Measurements from ENCODE around the gene LENG9. TPM values are rescaled to one million over a fixed set of nuclear protein-coding genes. Genes with fewer than 3 reads are reported as not detected.
A peak's percentile ranks its signal among the peaks of the same experiment; 100 is the strongest.
"Not testable (repeated sequence)": the region's sequence is repeated elsewhere in the genome, so short reads cannot be mapped to it uniquely, and the experiment has no call there.

The LENG9 gene
- total and polyA plus RNA-seq, 10 donors, result 1.7 to 8.3 (median 4.9) TPM

GRCh38 chr19:54470991-54471782, 7.6 kb upstream of the LENG9 start:
- Histone ChIP-seq H3K4me3 (peak overlapping the region in 7 of 8 donors; percentile 1 to 64 (median 20)), H3K4me1 (peaks cover 15 to 39% (median 34%) of the 10 kb centered on the region in 6 donors), H3K27ac (peak overlapping the region; percentile 10 to 79 (median 57)), H3K36me3 (no peaks in the 10 kb centered on the region), H3K27me3 (replicated peaks in 1 of 7) (peaks cover 0 to 67% (median 10%) of the 10 kb centered on the region in 7 donors), H3K9me3 (no peaks in the 10 kb centered on the region)
- TF ChIP-seq, protein P1, sequence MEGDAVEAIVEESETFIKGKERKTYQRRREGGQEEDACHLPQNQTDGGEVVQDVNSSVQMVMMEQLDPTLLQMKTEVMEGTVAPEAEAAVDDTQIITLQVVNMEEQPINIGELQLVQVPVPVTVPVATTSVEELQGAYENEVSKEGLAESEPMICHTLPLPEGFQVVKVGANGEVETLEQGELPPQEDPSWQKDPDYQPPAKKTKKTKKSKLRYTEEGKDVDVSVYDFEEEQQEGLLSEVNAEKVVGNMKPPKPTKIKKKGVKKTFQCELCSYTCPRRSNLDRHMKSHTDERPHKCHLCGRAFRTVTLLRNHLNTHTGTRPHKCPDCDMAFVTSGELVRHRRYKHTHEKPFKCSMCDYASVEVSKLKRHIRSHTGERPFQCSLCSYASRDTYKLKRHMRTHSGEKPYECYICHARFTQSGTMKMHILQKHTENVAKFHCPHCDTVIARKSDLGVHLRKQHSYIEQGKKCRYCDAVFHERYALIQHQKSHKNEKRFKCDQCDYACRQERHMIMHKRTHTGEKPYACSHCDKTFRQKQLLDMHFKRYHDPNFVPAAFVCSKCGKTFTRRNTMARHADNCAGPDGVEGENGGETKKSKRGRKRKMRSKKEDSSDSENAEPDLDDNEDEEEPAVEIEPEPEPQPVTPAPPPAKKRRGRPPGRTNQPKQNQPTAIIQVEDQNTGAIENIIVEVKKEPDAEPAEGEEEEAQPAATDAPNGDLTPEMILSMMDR (IDR thresholded peaks at IDR 0.05 in 8 of 11, conservative IDR thresholded peaks at IDR 0.05 in 3 of 11), result no peak
- TF ChIP-seq POLR2A (IDR thresholded peaks at IDR 0.05) (no peak), POLR2AphosphoS5 (IDR thresholded peaks at IDR 0.05) (peak in 2 of 3 donors; percentile 48 to 60)
- peak; percentile 73 for DNase-seq
- WGBS, 5 donors, result 2 to 5% (median 2%) methylated on average over 28 to 60 of the region's 60 CpGs
- intact Hi-C loops (cut with DNase I; ENCODE audit: low total_unique reads), result no loop called here

DNA sequence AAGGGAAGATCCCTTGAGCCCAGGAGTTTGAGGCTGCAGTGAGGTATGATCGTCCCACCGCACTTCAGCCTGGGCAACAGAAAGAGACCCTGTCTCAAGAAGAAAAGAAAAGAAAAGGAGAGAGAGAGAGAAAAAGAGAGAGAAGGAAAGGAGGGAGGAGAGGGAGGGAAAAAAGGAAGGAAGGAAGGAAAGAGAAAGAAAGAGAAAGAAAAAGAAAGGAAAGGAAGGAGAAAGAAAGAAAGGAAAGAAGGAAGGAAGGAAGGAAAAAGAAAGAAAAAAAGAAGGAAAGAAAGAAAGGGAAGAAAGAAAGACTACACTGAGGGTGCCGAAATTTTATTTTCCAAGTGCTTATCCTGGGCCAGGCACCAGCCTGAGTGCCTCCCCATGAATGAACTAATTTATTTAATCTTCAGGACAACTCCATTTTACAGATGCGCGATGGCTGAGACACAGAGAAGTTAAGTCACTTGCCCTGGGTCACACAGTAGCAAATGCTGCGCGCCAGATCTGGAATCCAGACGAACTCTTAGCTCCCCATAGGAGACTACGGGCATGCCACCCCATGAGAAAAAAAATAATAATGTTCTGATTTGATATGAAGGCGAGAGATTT, 6.8 kb upstream of the LENG9 start:
- Histone ChIP-seq H3K4me3 (peak overlapping the region in 3 of 8 donors; percentile 31 to 64 (median 41)), H3K9me3 (no peaks in the 10 kb centered on the region), H3K27ac (peak overlapping the region in 4 of 8 donors; percentile 46 to 79 (median 72)), H3K4me1 (peaks cover 15 to 39% (median 34%) of the 10 kb centered on the region in 6 donors), H3K27me3 (replicated peaks in 1 of 7) (peaks cover 0 to 64% (median 10%) of the 10 kb centered on the region in 7 donors), H3K36me3 (no peaks in the 10 kb centered on the region)
- intact Hi-C loops (cut with DNase I; ENCODE audit: low total_unique reads), result no loop called here
- no peak for DNase-seq
- WGBS, 5 donors, result 77 to 83% (median 80%) methylated on average over 10 of the region's 10 CpGs
- TF ChIP-seq POLR2A (IDR thresholded peaks at IDR 0.05), result no peak

- TF ChIP-seq POLR2A (IDR thresholded peaks at IDR 0.05), result no peak
- no peak for TF ChIP-seq POLR2AphosphoS5 (IDR thresholded peaks at IDR 0.05)
- TF ChIP-seq, protein P1 (IDR thresholded peaks at IDR 0.05 in 8 of 11, conservative IDR thresholded peaks at IDR 0.05 in 3 of 11), result no peak
- WGBS, 5 donors, result 56 to 70% (median 65%) methylated on average over 8 of the region's 8 CpGs
- Histone ChIP-seq H3K9me3 (no peaks in the 10 kb centered on the region), H3K4me3 (no peak overlapping the region), H3K27me3 (replicated peaks in 1 of 7) (peaks cover 0 to 59% (median 10%) of the 10 kb centered on the region in 7 donors), H3K27ac (peak overlapping the region in 3 of 8 donors; percentile 2 to 43 (median 27)), H3K4me1 (peaks cover 15 to 45% (median 36%) of the 10 kb centered on the region in 6 donors), H3K36me3 (no peaks in the 10 kb centered on the region)
- intact Hi-C loops (cut with DNase I; ENCODE audit: low total_unique reads), result no loop called here
- no peak for DNase-seq
These were observed 5.9 kb upstream of the LENG9 start for GRCh38 chr19:54469496-54469934.

DNA sequence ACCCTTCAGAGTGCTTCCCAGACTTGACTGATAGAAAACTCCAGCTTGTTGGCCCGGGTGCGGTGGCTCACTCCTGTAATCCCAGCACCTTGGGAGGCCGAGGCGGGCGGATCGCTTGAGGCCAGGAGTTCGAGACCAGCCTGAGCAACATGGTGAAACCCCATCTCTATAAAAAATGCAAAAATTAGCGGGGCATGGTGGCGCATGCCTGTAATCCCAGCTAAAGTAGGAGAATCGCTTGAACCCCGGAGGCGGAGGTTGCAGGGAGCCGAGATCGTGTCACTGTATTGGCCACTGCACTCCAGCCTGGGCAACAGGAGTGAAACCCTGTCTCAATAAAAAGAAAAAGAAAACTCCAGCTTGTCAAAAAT, 2.5 kb upstream of the LENG9 start:
- H3K4me1 ChIP-seq, result peaks cover 29 to 61% (median 44%) of the 10 kb centered on the region in 6 donors
- 94 to 97% (median 96%) methylated on average over 14 of the region's 14 CpGs for WGBS, 5 donors
- intact Hi-C loops (cut with DNase I; ENCODE audit: low total_unique reads); H3K9me3 ChIP-seq; DNase-seq; H3K4me3 ChIP-seq; H3K27ac ChIP-seq: not testable (repeated sequence)
- H3K27me3 ChIP-seq (replicated peaks in 1 of 7), result peaks cover 0 to 34% (median 5%) of the 10 kb centered on the region in 7 donors
- H3K36me3 ChIP-seq, result peaks cover 0 to 15% (median 13%) of the 10 kb centered on the region in 6 donors
